OCI-LY7 (cell line): ENCODE measurements around the gene ARHGEF4. TPM values are rescaled to one million over a fixed set of nuclear protein-coding genes. Genes with fewer than 3 reads are reported as not detected.

Experiments
- BruUV-seq: library from RNA; stranded (reverse); fragments of 400-500 nt; replicated peaks from 2 replicates; lab custom pipeline; 2021; lab: Mats Ljungman, UMichigan
- CTCF ChIA-PET: fragments of 300-600 bp; sonication (Branson Sonifier 250); formaldehyde crosslinking; loops from one replicate; lab custom pipeline; 2022; ENCODE audit warnings: antibody characterized with exemption; ENCODE audit not compliant: unreplicated experiment; lab: Charles Lee
- POLR2A ChIA-PET: fragments of 300-600 bp; sonication (Branson Sonifier 250); formaldehyde crosslinking; loops from one replicate; lab custom pipeline; 2022; ENCODE audit warnings: antibody characterized with exemption; lab: Charles Lee
- DNase-seq: peaks from one replicate; pipeline ENCODE4 v3.0.0-alpha.2; 2015; ENCODE audit warnings: low spot score
- H2AFZ ChIP-seq: fragments of 200-600 bp; sonication (generic), shearing (Covaris generic); 2 replicates; pipeline ENCODE4 v1.6.1; 2014; ENCODE audit warnings: mild to moderate bottlenecking, antibody characterized with exemption, low read length, moderate library complexity
- H3K27ac ChIP-seq: fragments of 200-600 bp; sonication (generic); 2 replicates; pipeline ENCODE4 v1.5.1; 2014; ENCODE audit warnings: mixed run types, low read depth, mild to moderate bottlenecking, moderate library complexity, low read length, inconsistent platforms; ENCODE audit not compliant: poor library complexity, severe bottlenecking
- H3K36me3 ChIP-seq: fragments of 200-600 bp; sonication (generic); 2 replicates; pipeline ENCODE4 v1.6.1; 2014; ENCODE audit warnings: mild to moderate bottlenecking, antibody characterized with exemption, low read length, moderate library complexity, mixed read lengths; ENCODE audit not compliant: insufficient read depth
- H3K4me1 ChIP-seq: fragments of 200-600 bp; sonication (generic); 2 replicates; pipeline ENCODE4 v1.5.1; 2014; ENCODE audit warnings: mild to moderate bottlenecking, low read length; ENCODE audit not compliant: insufficient read depth, poor library complexity, severe bottlenecking
- H3K4me2 ChIP-seq: fragments of 200-600 bp; sonication (generic); 2 replicates; pipeline ENCODE4 v1.6.1; 2014; ENCODE audit warnings: mild to moderate bottlenecking, low read length
- H3K4me3 ChIP-seq: fragments of 200-600 bp; sonication (generic); 2 replicates; pipeline ENCODE4 v1.5.1; 2014; ENCODE audit warnings: mild to moderate bottlenecking, low read depth, low read length; ENCODE audit not compliant: poor library complexity, severe bottlenecking
- H3K79me2 ChIP-seq: fragments of 200-600 bp; sonication (generic); 2 replicates; pipeline ENCODE4 v1.6.1; 2016; ENCODE audit warnings: low read depth, mild to moderate bottlenecking, low read length, moderate library complexity, mixed read lengths; ENCODE audit not compliant: insufficient read depth
- H3K9me2 ChIP-seq: fragments of 200-600 bp; sonication (generic); 2 replicates; pipeline ENCODE4 v1.6.1; 2016; ENCODE audit warnings: mild to moderate bottlenecking, low read length, mixed read lengths; ENCODE audit not compliant: insufficient read depth
- H3K9me3 ChIP-seq: fragments of 200-600 bp; sonication (generic); 2 replicates; pipeline ENCODE4 v1.6.1; 2014; ENCODE audit warnings: mild to moderate bottlenecking, mixed run types, low read length, mixed read lengths
- H4K20me1 ChIP-seq: fragments of 200-600 bp; sonication (generic); 2 replicates; pipeline ENCODE4 v1.6.1; 2014; ENCODE audit warnings: mild to moderate bottlenecking, antibody characterized with exemption, low read length, moderate library complexity, mixed read lengths; ENCODE audit not compliant: insufficient read depth
- CTCF ChIP-seq: fragments of 200-600 bp; sonication (generic); conservative IDR thresholded peaks from 2 replicates; pipeline ENCODE4 v1.5.1; 2014; ENCODE audit warnings: mild to moderate bottlenecking, antibody characterized with exemption, low read length, moderate library complexity, mixed read lengths
- EZH2phosphoT487 ChIP-seq: fragments of 200-600 bp; sonication (generic); IDR thresholded peaks from 2 replicates; pipeline ENCODE4 v1.6.1; 2018; ENCODE audit warnings: low read depth, borderline replicate concordance, mild to moderate bottlenecking, mixed run types, antibody characterized with exemption, low read length, moderate library complexity, mixed read lengths
- intact Hi-C: fragments of 100-400 bp; cut with micrococcal nuclease; formaldehyde crosslinking; loops from one replicate; pipeline ENCODE4 v1.10.0; 2022; ENCODE audit not compliant: unreplicated experiment
- total RNA-seq, 2 experiments: library from RNA; depleted of rRNA in 1 of 2; stranded (reverse); fragments of >200 nt in 1 of 2; shearing (Covaris generic) in 1 of 2; gene quantifications; 2 replicates each; pipeline ENCODE4 v1.2.3, GENCODE V29; 2014 to 2022

ARHGEF4 gene
- total RNA-seq, 2 experiments from 2014 or later = 1.1 to 1.7 TPM

DNA sequence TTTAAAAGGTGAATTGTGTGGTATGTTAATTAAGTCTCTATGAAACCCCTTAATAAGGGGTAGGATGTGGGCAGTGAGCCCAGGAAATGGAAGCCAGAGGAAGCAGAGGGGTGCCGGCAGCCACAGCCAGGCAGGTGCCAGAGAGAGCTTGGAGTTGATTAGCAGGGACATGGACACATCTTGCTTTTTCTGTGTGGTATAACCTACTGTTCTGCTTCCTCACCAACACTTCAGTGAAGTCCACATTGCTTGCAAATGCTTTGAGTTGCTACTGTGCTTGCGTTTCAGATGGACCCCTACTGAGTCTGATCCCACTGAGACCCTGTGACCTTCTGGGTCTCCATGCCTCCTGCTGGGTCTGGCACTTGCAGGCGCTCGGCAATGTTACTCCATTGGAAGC lies 30.3 kb upstream of the ARHGEF4 start:
- H3K9me2 ChIP-seq = no peaks in the 10 kb centered on the region
- BruUV-seq = no TSS peak
- H3K27ac ChIP-seq = no peak overlapping the region
- DNase-seq = no peak
- TF ChIP-seq CTCF (no peak), EZH2phosphoT487 (no peak)
- H2AFZ ChIP-seq = no peak overlapping the region
- no peak overlapping the region for H3K4me2 ChIP-seq
- no peak overlapping the region for H3K4me3 ChIP-seq
- CTCF ChIA-PET = no interaction called here
- POLR2A ChIA-PET = interaction anchor here (0.7 kb wide), 1 partner anchor 20 kb away, joined by 4 read pairs; no protein-coding TSS in a partner anchor
- H3K36me3 ChIP-seq = no peaks in the 10 kb centered on the region
- H3K9me3 ChIP-seq = no peaks in the 10 kb centered on the region
- no peaks in the 10 kb centered on the region for H3K79me2 ChIP-seq
- H3K4me1 ChIP-seq = no peaks in the 10 kb centered on the region
- intact Hi-C loops = no loop called here
- no peaks in the 10 kb centered on the region for H4K20me1 ChIP-seq

- no peaks in the 10 kb centered on the region for H3K79me2 ChIP-seq
- no peaks in the 10 kb centered on the region for H3K9me2 ChIP-seq
- CTCF ChIA-PET = no interaction called here
Measured at GRCh38 chr2:130807659-130808385, 28.9 kb upstream of the ARHGEF4 start.

More at GRCh38 chr2:130807659-130808385, 28.9 kb upstream of the ARHGEF4 start:
- H2AFZ ChIP-seq = no peak overlapping the region
- no peaks in the 10 kb centered on the region for H3K36me3 ChIP-seq
- no peaks in the 10 kb centered on the region for H4K20me1 ChIP-seq
- peaks cover 7% of the 10 kb centered on the region for H3K4me1 ChIP-seq
- no TSS peak for BruUV-seq
- no peaks in the 10 kb centered on the region for H3K9me3 ChIP-seq
- no peak overlapping the region for H3K4me2 ChIP-seq
- intact Hi-C loops = no loop called here
- no peak overlapping the region for H3K4me3 ChIP-seq
- POLR2A ChIA-PET = no interaction called here
- no peak for DNase-seq
- no peak for TF ChIP-seq CTCF
- TF ChIP-seq EZH2phosphoT487 = no peak
- H3K27ac ChIP-seq = no peak overlapping the region
